Muscle of back (tissue), 11 donors: ENCODE measurements around the gene SERPINB12. TPM values are rescaled to one million over a fixed set of nuclear protein-coding genes. Genes with fewer than 3 reads are reported as not detected.

ENCODE experiments used
- DNase-seq, 3 donors: peaks; one replicate each; pipeline versions ENCODE4 v3.0.0 to v3.0.0-alpha.2; 2013
- polyA plus RNA-seq, 10 donors: library from polyadenylated mRNA; unstranded; fragments of 120-200 nt; gene quantifications; one replicate each; pipeline ENCODE4 v1.2.1, GENCODE V29; 2013; ENCODE audit not compliant: insufficient read length in 10 of 10

SERPINB12 gene
- polyA plus RNA-seq, 10 donors, result 0.35 to 1.8 (median 0.57) TPM

DNA sequence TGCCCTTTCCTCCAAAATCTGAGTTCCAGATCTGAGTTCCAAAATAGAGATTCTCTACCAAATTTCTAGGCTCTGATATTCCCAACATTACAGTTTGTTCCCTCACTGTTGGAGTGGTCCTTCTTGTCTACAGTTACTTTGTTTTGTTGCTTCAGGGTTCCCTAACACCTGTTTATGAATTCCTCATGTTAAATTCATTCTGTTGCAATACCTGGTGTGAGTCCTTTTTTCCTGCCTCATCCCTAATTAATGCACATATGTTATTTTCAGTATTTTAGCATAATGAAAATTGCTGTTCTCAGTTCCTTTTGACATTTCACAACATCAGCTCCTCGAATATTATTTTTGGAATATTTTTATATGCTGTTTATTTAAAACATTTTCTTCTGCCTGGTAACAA is 61.2 kb downstream of the SERPINB12 start:
- DNase-seq, result no peak

GRCh38 chr18:63603772-63604171 is 61.6 kb downstream of the SERPINB12 start:
- no peak for DNase-seq

DNA sequence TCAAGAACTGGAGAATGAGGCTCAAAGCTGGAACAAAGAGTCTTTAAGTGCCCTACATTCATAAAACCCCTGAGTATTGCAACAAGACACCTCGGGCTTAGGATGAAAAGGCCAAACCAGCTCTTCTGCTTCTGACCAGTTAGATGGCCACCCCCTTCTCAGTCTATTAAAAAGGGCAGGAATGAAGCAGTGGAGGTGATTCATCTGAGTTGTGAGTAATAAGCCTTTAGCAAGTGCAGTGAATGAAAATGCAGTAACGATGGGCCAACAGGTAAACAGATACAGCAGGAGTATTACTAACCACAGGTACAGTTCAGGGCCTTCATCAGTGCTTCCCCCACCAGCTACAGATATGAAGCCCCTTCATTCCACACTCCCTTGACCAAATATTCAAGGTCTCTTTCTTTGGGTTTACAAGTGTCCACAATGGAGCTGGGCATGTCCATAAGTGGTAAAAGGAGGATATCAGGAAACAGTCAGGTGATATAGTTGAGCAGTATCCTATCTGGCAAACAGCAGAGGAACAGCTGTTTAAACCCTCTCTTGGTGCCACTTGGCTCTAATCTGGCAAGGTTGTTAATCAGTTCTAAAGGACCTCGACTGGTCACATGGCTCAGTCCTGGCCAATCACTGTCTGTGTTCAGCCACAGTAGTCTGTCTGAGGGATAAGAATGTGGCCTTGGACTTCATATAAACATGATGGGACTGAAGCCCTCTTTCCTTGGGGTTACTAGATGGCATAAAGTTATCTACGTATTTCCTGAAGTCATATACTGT is 62.8 kb downstream of the SERPINB12 start:
- DNase-seq, result no peak

DNA sequence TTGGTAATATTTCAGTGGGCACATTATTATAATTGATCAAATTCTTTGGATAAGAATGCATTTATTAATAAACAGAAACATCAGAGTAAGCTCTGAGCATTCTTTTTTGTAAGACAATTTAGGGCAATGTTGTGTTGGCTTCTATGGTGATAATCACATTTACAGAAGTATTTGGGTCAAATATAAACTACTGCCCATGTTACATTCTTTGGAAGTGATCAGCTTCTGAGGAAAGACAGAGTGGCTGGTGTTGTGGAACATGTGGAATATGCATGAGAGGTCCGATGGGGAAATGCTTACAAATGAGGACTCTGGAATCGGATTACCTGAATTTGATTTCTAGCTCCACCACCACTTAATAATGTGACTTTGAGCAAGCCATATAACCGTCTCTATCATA is 64.4 kb downstream of the SERPINB12 start:
- no peak for DNase-seq

DNA sequence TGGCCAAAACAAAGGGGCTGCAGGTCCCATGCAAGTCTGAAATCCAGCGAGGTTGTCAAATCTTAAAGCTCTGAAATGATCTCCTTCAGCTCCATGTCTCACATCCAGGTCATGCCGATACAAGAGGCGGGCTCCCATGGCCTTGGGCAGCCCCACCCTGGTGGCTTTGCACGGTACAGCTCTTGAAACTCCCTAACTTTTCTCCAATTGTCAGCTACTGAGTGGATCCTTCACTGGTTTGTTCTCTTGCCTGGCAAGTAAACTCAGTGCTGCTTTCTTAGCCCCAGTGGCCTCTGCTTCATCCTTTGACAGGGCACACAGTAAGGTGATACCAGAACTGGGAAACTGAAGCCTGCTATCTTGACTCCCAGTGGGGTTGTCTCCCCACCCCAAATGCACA is 71.3 kb downstream of the SERPINB12 start:
- no peak for DNase-seq

- no peak for DNase-seq
Measured at GRCh38 chr18:63617049-63617914, 75.1 kb downstream of the SERPINB12 start.

DNA sequence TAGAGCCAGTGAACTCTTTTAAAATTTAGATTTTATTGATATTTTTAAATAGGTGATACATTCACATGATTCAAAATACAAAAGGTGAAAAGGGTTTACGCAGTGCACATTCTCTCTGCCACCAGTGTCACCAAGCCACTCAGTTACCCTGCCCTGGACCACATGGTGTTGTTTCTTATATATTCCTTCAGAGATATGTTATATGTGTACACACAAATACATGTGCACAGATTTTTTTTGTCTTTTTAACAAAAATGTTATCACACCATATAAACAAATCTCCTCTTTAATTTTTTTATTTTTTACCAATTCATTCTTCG is 75.7 kb downstream of the SERPINB12 start:
- no peak for DNase-seq

Other genes with a start within 250 kb of the SERPINB12 start
- 10 to 100 TPM; 14.0 to 22.8 (median 17.6) TPM for gene BCL2, start 222.6 kb upstream of the SERPINB12 start, polyA plus RNA-seq
- 10 to 100 TPM; 24.8 to 35.1 (median 27.5) TPM for gene KDSR, start 175.2 kb upstream of the SERPINB12 start, polyA plus RNA-seq
- gene VPS4B, start 119.9 kb upstream of the SERPINB12 start, polyA plus RNA-seq, result 10 to 100 TPM; 20.1 to 30.6 (median 26.3) TPM
- 1 to 10 TPM in 2 of 10 donors, not detected in 8; 5.6 to 9.8 TPM for gene SERPINB5, start 65.4 kb upstream of the SERPINB12 start, polyA plus RNA-seq
- gene SERPINB13, start 45.0 kb downstream of the SERPINB12 start, polyA plus RNA-seq, result 1 to 10 TPM in 2 of 10 donors, under 1 TPM in 1, not detected in 7; 0.08 to 4.6 (median 4.0) TPM
- gene SERPINB4, start 101.9 kb downstream of the SERPINB12 start, polyA plus RNA-seq, result 1 to 10 TPM in 1 of 10 donors, under 1 TPM in 1, not detected in 8; 0.18 to 3.9 TPM
- 1 to 10 TPM in 1 of 10 donors, under 1 TPM in 1, not detected in 8; 0.57 to 4.3 TPM for gene SERPINB3, start 119.5 kb downstream of the SERPINB12 start, polyA plus RNA-seq
- not detected for gene SERPINB11, start 160.6 kb downstream of the SERPINB12 start, polyA plus RNA-seq
- gene SERPINB7, start 233.0 kb downstream of the SERPINB12 start, polyA plus RNA-seq, result 1 to 10 TPM in 2 of 10 donors, not detected in 8; 2.1 to 7.3 TPM